ENCODE measurements around the gene CCDC39. TPM values are rescaled to one million over a fixed set of nuclear protein-coding genes. Genes with fewer than 3 reads are reported as not detected.
"Not testable (repeated sequence)": the region's sequence is repeated elsewhere in the genome, so short reads cannot be mapped to it uniquely, and the experiment has no call there.

The CCDC39 gene
- total RNA-seq, 4 donors from 2014 or later = 0.28 to 1.2 (median 0.38) TPM; not detected in 1

GRCh38 chr3:180612364-180612763 is 66.9 kb downstream of the CCDC39 start:
- ATAC-seq (ENCODE audit: low FRiP score) = no peak
- no peak for TF ChIP-seq CTCF (IDR thresholded peaks at IDR 0.05)
- DNase-seq (ENCODE audit: low spot score) = no peak

- DNase-seq (ENCODE audit: low spot score) (no peak), ATAC-seq (ENCODE audit: low FRiP score) (no peak)
- no peak for TF ChIP-seq CTCF (IDR thresholded peaks at IDR 0.05)
Measured at GRCh38 chr3:180611006-180611405, 68.3 kb downstream of the CCDC39 start.

DNA sequence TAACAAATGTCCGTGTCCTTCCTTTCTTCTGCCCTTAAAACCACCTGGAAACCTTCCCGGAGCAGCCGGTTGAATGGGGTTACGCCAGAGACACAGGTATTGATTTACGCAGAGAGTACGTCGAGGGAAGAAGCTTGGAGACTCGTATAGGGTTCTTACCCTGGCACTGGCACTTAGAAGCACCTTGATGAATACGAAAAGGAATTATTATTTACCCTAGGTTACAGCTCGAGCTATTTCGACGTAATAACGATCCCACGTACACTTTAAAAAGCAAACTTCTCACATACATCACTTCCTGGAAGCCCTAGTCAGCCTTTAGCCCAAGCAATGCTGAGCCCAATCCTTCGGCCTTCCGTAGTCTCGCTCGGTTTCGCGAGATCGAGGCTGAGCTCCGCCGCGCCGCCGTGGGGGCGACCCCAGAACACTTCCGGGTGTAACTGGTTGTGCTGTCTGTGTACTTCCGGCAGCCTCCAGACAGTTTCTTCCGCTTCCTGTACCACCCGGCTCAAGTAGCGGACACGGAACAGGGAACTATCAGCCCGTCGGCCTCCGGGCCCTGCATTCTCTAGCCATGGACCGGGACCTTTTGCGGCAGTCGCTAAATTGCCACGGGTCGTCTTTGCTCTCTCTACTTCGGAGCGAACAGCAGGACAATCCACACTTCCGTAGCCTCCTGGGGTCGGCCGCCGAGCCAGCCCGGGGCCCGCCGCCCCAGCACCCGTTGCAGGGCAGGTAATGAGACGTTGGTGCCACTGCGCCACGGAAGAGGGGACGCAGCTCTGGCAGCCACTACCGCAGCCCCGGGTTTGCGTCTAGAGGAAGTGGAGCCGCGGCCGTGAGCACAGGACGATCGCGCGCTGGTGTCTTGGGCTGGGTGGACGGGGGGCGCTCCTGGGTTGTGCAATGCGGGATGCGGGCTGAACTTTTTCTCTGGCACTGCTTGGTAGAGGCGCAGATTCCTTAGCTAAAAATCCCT is 77.3 kb downstream of the CCDC39 start, which contains the start of gene TTC14:
TTC14 (plus strand) TSS at position 476 of the 979 bp plus-strand sequence; CDS start at position 575, 99 bp downstream.
- TF ChIP-seq CTCF (IDR thresholded peaks at IDR 0.05) = no peak
- ATAC-seq (ENCODE audit: low FRiP score) (peak; percentile 99), DNase-seq (ENCODE audit: low spot score) (peak; percentile 62)

GRCh38 chr3:180600473-180600872 is 78.8 kb downstream of the CCDC39 start:
- DNase-seq (ENCODE audit: low spot score) = no peak
- ATAC-seq (ENCODE audit: low FRiP score) = no peak
- no peak for TF ChIP-seq CTCF (IDR thresholded peaks at IDR 0.05)

DNA sequence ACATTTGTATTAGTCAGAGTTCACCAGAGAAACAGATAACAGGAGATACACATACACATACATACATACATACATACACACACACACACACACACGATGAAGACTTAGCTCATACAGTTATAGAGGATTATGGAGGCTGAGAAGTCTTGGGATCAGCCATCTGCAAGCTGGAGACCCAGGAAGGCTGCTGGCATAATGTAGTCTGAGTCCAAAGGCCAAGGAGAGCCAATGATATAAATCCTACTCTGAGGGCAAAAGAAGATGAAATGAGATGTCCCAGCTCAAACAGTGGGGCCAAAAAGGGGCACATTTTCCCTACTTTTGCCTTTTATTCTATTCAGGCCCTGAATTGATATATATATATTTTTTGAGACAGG is 83.7 kb downstream of the CCDC39 start:
- DNase-seq (ENCODE audit: low spot score) = no peak
- no peak for ATAC-seq (ENCODE audit: low FRiP score)
- no peak for TF ChIP-seq CTCF (IDR thresholded peaks at IDR 0.05)

DNA sequence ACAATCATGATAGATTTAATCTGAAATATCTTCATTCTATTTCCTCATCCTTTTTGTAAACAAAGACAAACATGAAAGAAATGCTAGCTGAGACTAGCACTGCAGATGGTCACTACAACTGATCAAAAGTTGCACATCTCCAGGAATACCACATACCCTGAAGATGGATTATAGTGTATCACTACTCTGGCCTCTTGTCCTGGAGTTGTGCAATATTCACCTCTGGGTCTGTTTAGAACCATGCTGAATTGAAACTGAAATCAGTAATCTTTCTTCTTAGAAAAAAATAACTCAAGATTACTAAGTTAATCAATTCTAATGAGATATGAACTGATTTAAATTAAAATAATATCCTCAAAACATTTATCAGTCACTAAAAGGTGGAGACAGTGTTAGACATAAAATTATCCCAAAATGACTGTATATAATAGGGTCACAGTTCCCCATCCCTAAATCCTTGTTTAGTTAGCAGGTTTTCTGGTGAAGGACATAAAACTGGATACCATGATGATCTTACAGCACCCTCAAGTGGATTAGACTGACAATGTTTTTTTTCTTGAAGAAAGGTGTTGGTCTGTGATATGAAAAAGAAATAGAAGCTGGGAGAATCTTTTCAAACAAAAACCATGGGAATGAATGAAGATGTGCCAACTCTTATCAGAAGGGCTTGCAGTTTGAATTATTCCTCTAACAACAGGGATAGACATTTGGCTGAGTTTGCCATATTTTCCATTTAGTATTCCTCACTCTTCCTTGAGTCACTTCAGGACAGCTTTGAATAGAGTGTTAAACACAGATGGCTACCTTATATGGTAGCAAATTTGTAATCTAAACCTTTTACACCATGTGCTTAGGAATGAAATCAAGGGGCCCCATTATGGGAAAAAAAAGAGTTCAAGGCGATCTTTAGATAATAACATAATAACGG is 84.4 kb downstream of the CCDC39 start:
- ATAC-seq (ENCODE audit: low FRiP score) (no peak), DNase-seq (ENCODE audit: low spot score) (no peak)
- no peak for TF ChIP-seq CTCF (IDR thresholded peaks at IDR 0.05)

- not testable (repeated sequence) for DNase-seq (ENCODE audit: low spot score); ATAC-seq (ENCODE audit: low FRiP score)
Measured at GRCh38 chr3:180593631-180594030, 85.7 kb downstream of the CCDC39 start.
